GM10248 (cell line): Measurements from ENCODE around the gene BCL2.

Source experiments
- CTCF ChIA-PET: fragments of 300-600 bp; sonication (Branson Sonifier 250); formaldehyde crosslinking; extraction: SDS; loops from one replicate; lab custom pipeline; 2021; ENCODE audit warnings: antibody characterized with exemption; lab: Yijun Ruan, JAX
- POLR2A ChIA-PET: fragments of 350-650 bp; sonication (Branson Sonifier 250); formaldehyde crosslinking; extraction: SDS; loops from one replicate; lab custom pipeline; 2020; ENCODE audit warnings: antibody characterized with exemption; lab: Yijun Ruan, JAX
- DNase-seq: peaks from one replicate; pipeline ENCODE4 v3.0.0; 2012; ENCODE audit errors: extremely low spot score
- CTCF ChIP-seq: IDR thresholded peaks from 2 replicates; pipeline ENCODE4 v1.5.1; 2012; ENCODE audit warnings: mild to moderate bottlenecking, low read depth; ENCODE audit errors: extremely low read depth, missing control alignments, control extremely low read depth

Gene BCL2

GRCh38 chr18:63284827-63285733 is 34.5 kb downstream of the BCL2 start:
- CTCF ChIA-PET: interaction anchor here (1.0 to 5.3 kb wide), 4 partner anchors 9 to 33 kb away, joined by 4 to 24 read pairs (median 4); partner anchors contain the start of gene BCL2

GRCh38 chr18:63284173-63284799 is 35.3 kb downstream of the BCL2 start:
- CTCF ChIA-PET: interaction anchor here (1.4 to 5.3 kb wide), 4 partner anchors 8 to 34 kb away, joined by 4 to 24 read pairs (median 4); partner anchors contain the start of gene BCL2
- TF ChIP-seq CTCF: no peak
- no peak for DNase-seq
- POLR2A ChIA-PET: interaction anchor here (1.1 kb wide), 1 partner anchor 28 kb away, joined by 3 read pairs; no protein-coding TSS in a partner anchor

More at GRCh38 chr18:63284827-63285733, 34.5 kb downstream of the BCL2 start:
- DNase-seq: peak; percentile 55
- POLR2A ChIA-PET: interaction anchor here (1.1 kb wide), 1 partner anchor 28 kb away, joined by 3 read pairs; no protein-coding TSS in a partner anchor
- no peak for TF ChIP-seq CTCF

- DNase-seq: no peak
- POLR2A ChIA-PET: no interaction called here
- CTCF ChIA-PET: interaction anchor here (0.9 to 5.3 kb wide), 5 partner anchors 9 to 35 kb away, joined by 3 to 24 read pairs (median 5); partner anchors contain the start of gene BCL2
- no peak for TF ChIP-seq CTCF
Observed at GRCh38 chr18:63283305-63284094, 36.1 kb downstream of the BCL2 start.

GRCh38 chr18:63282793-63283192 is 36.8 kb downstream of the BCL2 start:
- POLR2A ChIA-PET: no interaction called here
- DNase-seq: no peak
- TF ChIP-seq CTCF: no peak
- CTCF ChIA-PET: interaction anchor here (0.9 to 5.3 kb wide), 6 partner anchors 10 to 35 kb away, joined by 3 to 24 read pairs (median 4); partner anchors contain the start of gene BCL2

- no peak for TF ChIP-seq CTCF
- POLR2A ChIA-PET: no interaction called here
- CTCF ChIA-PET: interaction anchor here (0.9 to 3.4 kb wide), 8 partner anchors 9 to 115 kb away, joined by 3 to 20 read pairs (median 5); no protein-coding TSS in a partner anchor
- DNase-seq: no peak
Observed at GRCh38 chr18:63273222-63273927, 46.2 kb downstream of the BCL2 start.
